Liver (tissue), 9 donors: ENCODE measurements around the gene GULP1. TPM values are rescaled to one million over a fixed set of nuclear protein-coding genes. Genes with fewer than 3 reads are reported as not detected.

Experiments
- DNase-seq: peaks from one replicate; pipeline ENCODE4 v3.0.0-alpha.2; 2017; ENCODE audit warnings: low spot score
- H3K27ac ChIP-seq, 2 donors: one replicate each; pipeline ENCODE4 v1.7.0; 2013; ENCODE audit warnings: inconsistent platforms in 2 of 2, low read length in 2 of 2, control low read depth in 1 of 2, low read depth in 1 of 2, mild to moderate bottlenecking in 1 of 2
- H3K27me3 ChIP-seq, 4 donors: one replicate each; pipeline versions ENCODE4 v1.6.1 to v1.7.0; 2013; ENCODE audit warnings: low read length in 3 of 4, inconsistent platforms in 1 of 4, mild to moderate bottlenecking in 1 of 4, moderate library complexity in 1 of 4; ENCODE audit not compliant: control insufficient read depth in 4 of 4, insufficient read depth in 4 of 4
- H3K36me3 ChIP-seq, 4 donors: one replicate each; pipeline versions ENCODE4 v1.6.1 to v1.7.0; 2013; ENCODE audit warnings: low read length in 3 of 4, mild to moderate bottlenecking in 3 of 4, low read depth in 1 of 4, moderate library complexity in 1 of 4; ENCODE audit not compliant: control insufficient read depth in 4 of 4, insufficient read depth in 3 of 4
- H3K4me1 ChIP-seq, 4 donors: one replicate each; pipeline versions ENCODE4 v1.6.1 to v1.7.0; 2013; ENCODE audit warnings: low read length in 3 of 4, mild to moderate bottlenecking in 3 of 4, moderate library complexity in 1 of 4; ENCODE audit not compliant: control insufficient read depth in 4 of 4, insufficient read depth in 4 of 4
- H3K4me3 ChIP-seq, 3 donors: one replicate each; pipeline versions ENCODE4 v1.6.1 to v1.7.0; 2013; ENCODE audit warnings: low read length in 3 of 3, control low read depth in 1 of 3, low read depth in 1 of 3, mild to moderate bottlenecking in 1 of 3
- H3K9ac ChIP-seq, 2 donors: one replicate each; pipeline ENCODE4 v1.7.0; 2013; ENCODE audit warnings: low read length in 2 of 2, mild to moderate bottlenecking in 2 of 2, moderate library complexity in 2 of 2, control low read depth in 1 of 2, low read depth in 1 of 2
- H3K9me3 ChIP-seq, 4 donors: one replicate each; pipeline versions ENCODE4 v1.6.1 to v1.7.0; 2013; ENCODE audit warnings: low read length in 3 of 4; ENCODE audit not compliant: control insufficient read depth in 4 of 4
- ATF3 ChIP-seq: IDR thresholded peaks from 2 replicates; pipeline ENCODE4 v1.6.1; 2016; ENCODE audit warnings: antibody characterized with exemption
- EGR1 ChIP-seq, 2 donors: IDR thresholded peaks; 2 replicates each; pipeline ENCODE4 v1.6.1; 2016 to 2018; ENCODE audit warnings: antibody characterized with exemption in 2 of 2, low read depth in 2 of 2
- FOXA1 ChIP-seq: IDR thresholded peaks from 2 replicates; pipeline ENCODE4 v1.6.1; 2016; ENCODE audit warnings: antibody characterized with exemption
- FOXA2 ChIP-seq: IDR thresholded peaks from 2 replicates; pipeline ENCODE4 v1.6.1; 2016; ENCODE audit warnings: antibody characterized with exemption
- GABPA ChIP-seq, 2 donors: IDR thresholded peaks in 1 of 2; conservative IDR thresholded peaks in 1 of 2; 2 replicates each; pipeline ENCODE4 v1.6.1; 2016; ENCODE audit warnings: antibody characterized with exemption in 2 of 2, mild to moderate bottlenecking in 1 of 2, moderate library complexity in 1 of 2
- HNF4A ChIP-seq, 2 donors: conservative IDR thresholded peaks; 2 replicates each; pipeline ENCODE4 v1.6.1; 2016; ENCODE audit warnings: antibody characterized with exemption in 2 of 2, mild to moderate bottlenecking in 2 of 2
- JUND ChIP-seq, 2 donors: IDR thresholded peaks; 2 replicates each; pipeline ENCODE4 v1.6.1; 2016; ENCODE audit warnings: antibody characterized with exemption in 2 of 2
- MAX ChIP-seq: IDR thresholded peaks from 2 replicates; pipeline ENCODE4 v1.6.1; 2016; ENCODE audit warnings: antibody characterized with exemption
- NR2F2 ChIP-seq: IDR thresholded peaks from 2 replicates; pipeline ENCODE4 v1.6.1; 2016; ENCODE audit warnings: antibody characterized with exemption
- RAD21 ChIP-seq, 2 donors: IDR thresholded peaks; 2 replicates each; pipeline ENCODE4 v1.6.1; 2016; ENCODE audit warnings: antibody characterized with exemption in 2 of 2, mild to moderate bottlenecking in 2 of 2
- REST ChIP-seq: IDR thresholded peaks from 2 replicates; pipeline ENCODE4 v1.6.1; 2016; ENCODE audit warnings: antibody characterized with exemption, mild to moderate bottlenecking
- RXRA ChIP-seq, 2 donors: IDR thresholded peaks; 2 replicates each; pipeline ENCODE4 v1.6.1; 2017 to 2018; ENCODE audit warnings: antibody characterized with exemption in 2 of 2, mild to moderate bottlenecking in 1 of 2
- SP1 ChIP-seq: IDR thresholded peaks from 2 replicates; pipeline ENCODE4 v1.6.1; 2018; ENCODE audit warnings: antibody characterized with exemption, mild to moderate bottlenecking
- TAF1 ChIP-seq: conservative IDR thresholded peaks from 2 replicates; pipeline ENCODE4 v1.6.1; 2016; ENCODE audit warnings: antibody characterized with exemption, mild to moderate bottlenecking
- YY1 ChIP-seq: IDR thresholded peaks from 2 replicates; pipeline ENCODE4 v1.6.1; 2016; ENCODE audit warnings: antibody characterized with exemption, mild to moderate bottlenecking
- ZBTB33 ChIP-seq: IDR thresholded peaks from 2 replicates; pipeline ENCODE4 v1.6.1; 2016; ENCODE audit warnings: antibody characterized with exemption
- WGBS: extraction: QIAGEN DNeasy Blood & Tissue Kit; methylation state at CpG from one replicate; pipeline ENCODE4 v1.1.7; 2013; 5-methylcytosine and 5-hydroxymethylcytosine counted together
- polyA plus RNA-seq, 2 donors: library from polyadenylated mRNA; stranded (reverse) in 1 of 2; unstranded in 1 of 2; fragments of 200-250 nt in 1 of 2; fragments of >200 nt in 1 of 2; fragmentation: Nextera tagmentation in 1 of 2; extraction: Ambion mirVana in 1 of 2; gene quantifications; one replicate each; pipeline versions ENCODE4 v1.2.1 to v1.2.3, GENCODE V29; 2013 to 2015
- total RNA-seq, 2 donors: library from RNA; depleted of rRNA; stranded (reverse); fragments of >200 nt; gene quantifications; one replicate each; pipeline ENCODE4 v1.2.3, GENCODE V29; 2014
- donor health status: healthy.
- donor health status: healthy.
- donor health status: healthy.
- donor health status: healthy.
- donor health status: healthy.

The GULP1 gene
- total and polyA plus RNA-seq, 4 donors = 0.53 to 6.9 (median 0.89) TPM

GRCh38 chr2:188441288-188441947 lies 149.7 kb downstream of the GULP1 start:
- Histone ChIP-seq H3K27me3 (no peaks in the 10 kb centered on the region), H3K36me3 (no peaks in the 10 kb centered on the region), H3K4me3 (no peak overlapping the region), H3K27ac (no peak overlapping the region), H3K4me1 (no peaks in the 10 kb centered on the region), H3K9ac (no peak overlapping the region), H3K9me3 (no peaks in the 10 kb centered on the region)
- DNase-seq = no peak
- WGBS = 41% methylated on average over 1 of the region's 1 CpG
- TF ChIP-seq YY1 (no peak), MAX (no peak), REST (no peak), TAF1 (no peak), JUND (IDR thresholded peaks at IDR 0.05) (no peak), RAD21 (IDR thresholded peaks at IDR 0.05) (no peak), EGR1 (IDR thresholded peaks at IDR 0.05; ENCODE audit: low read depth in 2 of 2) (no peak)

- DNase-seq = no peak
- Histone ChIP-seq H3K9ac (no peak overlapping the region), H3K27me3 (no peaks in the 10 kb centered on the region), H3K36me3 (no peaks in the 10 kb centered on the region), H3K4me3 (no peak overlapping the region), H3K4me1 (no peaks in the 10 kb centered on the region), H3K27ac (no peak overlapping the region), H3K9me3 (no peaks in the 10 kb centered on the region)
- 73% methylated on average over 3 of the region's 3 CpGs for WGBS
- no peak for TF ChIP-seq FOXA2
- TF ChIP-seq RAD21 (IDR thresholded peaks at IDR 0.05) = no peak
Measured at GRCh38 chr2:188443207-188443606, 151.5 kb downstream of the GULP1 start.

- no peak for DNase-seq
- H3K27me3 ChIP-seq = no peaks in the 10 kb centered on the region
- H3K9ac ChIP-seq = no peak overlapping the region
- no peaks in the 10 kb centered on the region for H3K4me1 ChIP-seq
- no peak overlapping the region for H3K27ac ChIP-seq
- no peaks in the 10 kb centered on the region for H3K36me3 ChIP-seq
- H3K4me3 ChIP-seq = no peak overlapping the region
- 93% methylated on average over 3 of the region's 3 CpGs for WGBS
- H3K9me3 ChIP-seq = no peaks in the 10 kb centered on the region
- TF ChIP-seq RAD21 (IDR thresholded peaks at IDR 0.05) = no peak
- no peak for TF ChIP-seq MAX
- no peak for TF ChIP-seq RXRA (IDR thresholded peaks at IDR 0.05)
- no peak for TF ChIP-seq FOXA1
- TF ChIP-seq ZBTB33 = no peak
- TF ChIP-seq EGR1 (IDR thresholded peaks at IDR 0.05; ENCODE audit: low read depth in 2 of 2) = no peak
- TF ChIP-seq ATF3 = no peak
- TF ChIP-seq NR2F2 = no peak
- no peak for TF ChIP-seq HNF4A (conservative IDR thresholded peaks at IDR 0.05)
- no peak for TF ChIP-seq REST
- TF ChIP-seq GABPA (IDR thresholded peaks at IDR 0.05 in 1 of 2, conservative IDR thresholded peaks at IDR 0.05 in 1 of 2) = no peak
- TF ChIP-seq JUND (IDR thresholded peaks at IDR 0.05) = no peak
- TF ChIP-seq SP1 = no peak
- no peak for TF ChIP-seq FOXA2
Measured at GRCh38 chr2:188444106-188444835, 152.6 kb downstream of the GULP1 start.
